ENCODE data around the gene TMEM62. TPM values are rescaled to one million over a fixed set of nuclear protein-coding genes. Genes with fewer than 3 reads are reported as not detected.
"Not testable (repeated sequence)": the region's sequence is repeated elsewhere in the genome, so short reads cannot be mapped to it uniquely, and the experiment has no call there.

The TMEM62 gene
- polyA plus RNA-seq, 1 experiment = 4.2 TPM

DNA sequence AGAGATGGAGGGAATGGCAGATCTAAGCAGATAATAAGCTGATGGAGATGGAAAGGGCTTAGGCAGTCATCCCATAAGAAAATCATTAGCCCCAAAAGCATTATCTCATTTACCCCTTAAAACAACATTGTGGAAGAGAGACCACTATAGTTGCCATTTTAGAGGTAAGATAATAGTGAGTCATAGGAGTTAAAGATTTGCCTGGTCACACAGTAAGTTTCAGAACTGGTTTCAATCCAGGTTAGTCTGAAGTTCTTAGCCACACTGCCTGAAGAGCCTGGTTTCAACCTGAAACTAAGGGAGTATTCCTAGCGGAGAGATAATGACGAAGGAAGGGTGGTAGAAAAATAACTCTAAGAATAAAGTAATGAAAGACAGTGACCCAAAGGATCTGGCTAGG lies 14.6 kb upstream of the TMEM62 start:
- no peak for TF ChIP-seq CTCF (IDR thresholded peaks at IDR 0.05; ENCODE audit: insufficient read depth, low read depth, low read length)
- ChIA-PET POLR2A (no interaction called here), CTCF (no interaction called here)
- Histone ChIP-seq H3K4me3 (ENCODE audit: low read depth, low read length) (no peak overlapping the region), H3K36me3 (ENCODE audit: control insufficient read depth, insufficient read depth, low read length) (no peaks in the 10 kb centered on the region), H3K27me3 (ENCODE audit: control insufficient read depth, insufficient read depth, low read length) (peaks cover 2% of the 10 kb centered on the region)
- DNase-seq (ENCODE audit: low read depth) = no peak

GRCh38 chr15:43121863-43122262 lies 11.5 kb upstream of the TMEM62 start:
- Histone ChIP-seq H3K4me3 (ENCODE audit: low read depth, low read length) (no peak overlapping the region), H3K36me3 (ENCODE audit: control insufficient read depth, insufficient read depth, low read length) (no peaks in the 10 kb centered on the region), H3K27me3 (ENCODE audit: control insufficient read depth, insufficient read depth, low read length) (peaks cover 2% of the 10 kb centered on the region)
- POLR2A ChIA-PET = no interaction called here
- no peak for DNase-seq (ENCODE audit: low read depth)
- TF ChIP-seq CTCF (IDR thresholded peaks at IDR 0.05; ENCODE audit: insufficient read depth, low read depth, low read length) = no peak
- CTCF ChIA-PET = no interaction called here

- Histone ChIP-seq H3K27me3 (ENCODE audit: control insufficient read depth, insufficient read depth, low read length) (no peaks in the 10 kb centered on the region), H3K4me3 (ENCODE audit: low read depth, low read length) (no peak overlapping the region), H3K36me3 (ENCODE audit: control insufficient read depth, insufficient read depth, low read length) (no peaks in the 10 kb centered on the region)
- ChIA-PET POLR2A (no interaction called here), CTCF (no interaction called here)
- no peak for DNase-seq (ENCODE audit: low read depth)
- no peak for TF ChIP-seq CTCF (IDR thresholded peaks at IDR 0.05; ENCODE audit: insufficient read depth, low read depth, low read length)
These were observed 8.2 kb upstream of the TMEM62 start for GRCh38 chr15:43125100-43125661.

- ChIA-PET POLR2A (no interaction called here), CTCF (no interaction called here)
- Histone ChIP-seq H3K27me3 (ENCODE audit: control insufficient read depth, insufficient read depth, low read length) (no peaks in the 10 kb centered on the region), H3K4me3 (ENCODE audit: low read depth, low read length) (no peak overlapping the region), H3K36me3 (ENCODE audit: control insufficient read depth, insufficient read depth, low read length) (no peaks in the 10 kb centered on the region)
- DNase-seq (ENCODE audit: low read depth) = no peak
- no peak for TF ChIP-seq CTCF (IDR thresholded peaks at IDR 0.05; ENCODE audit: insufficient read depth, low read depth, low read length)
These were observed 7.0 kb upstream of the TMEM62 start for GRCh38 chr15:43126356-43126755.

DNA sequence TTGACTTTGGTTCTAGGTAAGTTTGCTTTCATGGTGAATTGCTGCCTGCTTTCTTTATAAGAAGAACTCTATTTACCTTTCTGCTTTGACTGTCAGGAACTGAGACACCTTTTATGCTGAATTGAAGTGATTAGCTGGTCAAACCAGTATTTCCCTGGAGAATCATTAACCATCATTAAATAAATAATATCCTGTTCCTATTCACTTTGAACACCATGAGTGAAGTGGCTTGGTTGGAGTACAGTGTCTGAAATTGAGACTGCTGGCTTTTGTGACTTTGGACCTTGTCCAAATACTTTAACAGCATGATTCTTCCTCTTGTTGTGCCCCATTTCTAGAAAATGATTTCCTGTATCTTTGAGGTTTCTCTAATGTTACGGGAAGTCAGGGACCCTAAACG lies 5.6 kb upstream of the TMEM62 start:
- no peak for DNase-seq (ENCODE audit: low read depth)
- CTCF ChIA-PET = interaction anchor here (1.0 kb wide), 1 partner anchor 12 kb away, joined by 4 read pairs; no protein-coding TSS in a partner anchor
- POLR2A ChIA-PET = no interaction called here
- no peak overlapping the region for H3K4me3 ChIP-seq (ENCODE audit: low read depth, low read length)
- no peak for TF ChIP-seq CTCF (IDR thresholded peaks at IDR 0.05; ENCODE audit: insufficient read depth, low read depth, low read length)
- no peaks in the 10 kb centered on the region for H3K27me3 ChIP-seq (ENCODE audit: control insufficient read depth, insufficient read depth, low read length)
- no peaks in the 10 kb centered on the region for H3K36me3 ChIP-seq (ENCODE audit: control insufficient read depth, insufficient read depth, low read length)

- H3K27me3 ChIP-seq (ENCODE audit: control insufficient read depth, insufficient read depth, low read length); CTCF ChIA-PET; H3K36me3 ChIP-seq (ENCODE audit: control insufficient read depth, insufficient read depth, low read length); POLR2A ChIA-PET; H3K4me3 ChIP-seq (ENCODE audit: low read depth, low read length); DNase-seq (ENCODE audit: low read depth): not testable (repeated sequence)
These were observed 5.0 kb upstream of the TMEM62 start for GRCh38 chr15:43128174-43128979.
